ENCODE measurements around the gene GPRC5A.
"Not testable (repeated sequence)": the region's sequence is repeated elsewhere in the genome, so short reads cannot be mapped to it uniquely, and the experiment has no call there.

The GPRC5A gene

DNA sequence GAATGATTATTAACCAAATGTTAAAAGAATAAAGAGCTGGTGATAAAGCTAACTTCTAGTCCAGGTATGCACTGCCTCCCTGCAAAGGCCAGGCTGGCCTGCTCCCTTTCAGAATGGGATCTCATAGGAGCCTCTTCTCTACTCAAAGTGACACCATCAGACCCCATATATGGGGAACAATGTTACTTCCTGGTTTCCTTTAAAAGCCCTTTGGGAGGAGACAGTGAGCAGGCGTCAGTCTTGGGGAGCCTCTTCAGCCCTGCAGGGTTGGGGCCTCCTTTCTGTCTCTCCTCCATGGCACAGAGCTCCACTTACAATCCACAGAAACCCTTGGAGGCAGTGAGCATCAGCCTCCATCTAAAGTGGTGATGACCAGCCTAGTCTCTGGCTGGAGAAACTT is 17.3 kb upstream of the GPRC5A start:
- no peak for DNase-seq
- TF ChIP-seq CTCF (IDR thresholded peaks at IDR 0.05), result no peak
- Histone ChIP-seq H3K36me3 (no peaks in the 10 kb centered on the region), H3K27ac (no peak overlapping the region), H3K4me3 (no peak overlapping the region), H3K9me3 (no peaks in the 10 kb centered on the region), H3K4me1 (peaks cover 0 to 12% (median 5%) of the 10 kb centered on the region in 4 donors), H3K27me3 (no peaks in the 10 kb centered on the region)
- intact Hi-C loops (cut with DNase I; ENCODE audit: low total_unique reads), result no loop called here

- H3K27ac ChIP-seq; H3K36me3 ChIP-seq; H3K9me3 ChIP-seq; intact Hi-C loops (cut with DNase I; ENCODE audit: low total_unique reads); H3K27me3 ChIP-seq; DNase-seq; H3K4me3 ChIP-seq: not testable (repeated sequence)
- H3K4me1 ChIP-seq, result peaks cover 0 to 12% (median 5%) of the 10 kb centered on the region in 4 donors
Observed at GRCh38 chr12:12875301-12875700, 16.1 kb upstream of the GPRC5A start.

DNA sequence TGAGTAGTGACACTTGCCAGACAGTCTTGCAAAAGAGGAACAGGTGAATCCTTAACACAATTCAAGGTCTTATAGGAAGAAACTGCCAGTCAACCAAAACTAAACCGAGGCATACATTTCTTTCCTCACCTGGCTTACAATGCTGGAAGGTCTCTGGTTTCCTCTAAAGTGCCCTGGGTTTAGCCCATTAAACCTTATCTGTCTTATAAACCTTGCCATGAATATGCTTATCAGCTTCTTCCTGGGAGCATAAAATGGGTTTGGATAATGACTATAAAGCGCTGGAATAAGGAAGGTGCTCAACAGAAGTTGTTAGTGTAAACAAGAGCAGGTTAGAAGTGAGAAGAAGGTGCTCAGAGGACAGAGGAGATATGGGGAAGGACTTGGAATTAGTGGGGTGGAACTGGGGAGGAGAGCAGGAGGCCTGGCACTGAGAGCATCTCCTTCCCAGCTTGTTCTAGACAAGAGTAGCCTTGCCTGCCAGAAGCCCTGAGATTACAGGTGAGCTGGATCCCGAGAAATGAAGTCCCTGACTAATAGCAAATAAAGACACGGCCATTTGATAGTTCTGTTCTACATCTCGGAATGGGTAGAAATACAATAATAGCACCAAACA is 14.1 kb upstream of the GPRC5A start:
- Histone ChIP-seq H3K27me3 (no peaks in the 10 kb centered on the region), H3K4me1 (peaks cover 0 to 16% (median 5%) of the 10 kb centered on the region in 4 donors), H3K36me3 (no peaks in the 10 kb centered on the region), H3K27ac (peak overlapping the region; percentile 34 to 42), H3K4me3 (no peak overlapping the region), H3K9me3 (no peaks in the 10 kb centered on the region)
- intact Hi-C loops (cut with DNase I; ENCODE audit: low total_unique reads), result no loop called here
- TF ChIP-seq CTCF (IDR thresholded peaks at IDR 0.05), result no peak
- no peak for DNase-seq

GRCh38 chr12:12877781-12878455 is 13.4 kb upstream of the GPRC5A start:
- Histone ChIP-seq H3K27me3 (no peaks in the 10 kb centered on the region), H3K4me1 (peaks cover 0 to 16% (median 5%) of the 10 kb centered on the region in 4 donors), H3K9me3 (no peaks in the 10 kb centered on the region), H3K27ac (peak overlapping the region; percentile 34 to 42), H3K36me3 (no peaks in the 10 kb centered on the region), H3K4me3 (no peak overlapping the region)
- no peak for TF ChIP-seq CTCF (IDR thresholded peaks at IDR 0.05)
- no peak for DNase-seq
- intact Hi-C loops (cut with DNase I; ENCODE audit: low total_unique reads), result no loop called here

GRCh38 chr12:12880537-12880936 is 10.8 kb upstream of the GPRC5A start:
- no peak overlapping the region for H3K27ac ChIP-seq
- H3K36me3 ChIP-seq, result no peaks in the 10 kb centered on the region
- H3K4me1 ChIP-seq, result peaks cover 0 to 16% (median 5%) of the 10 kb centered on the region in 4 donors
- no peak for TF ChIP-seq CTCF (IDR thresholded peaks at IDR 0.05)
- DNase-seq, result no peak
- intact Hi-C loops (cut with DNase I; ENCODE audit: low total_unique reads), result loop anchor here (10.0 kb wide), 1 partner anchor 46 kb away; no protein-coding TSS in a partner anchor
- H3K27me3 ChIP-seq, result no peaks in the 10 kb centered on the region
- H3K9me3 ChIP-seq, result no peaks in the 10 kb centered on the region
- no peak overlapping the region for H3K4me3 ChIP-seq

GRCh38 chr12:12881151-12881909 is 10.0 kb upstream of the GPRC5A start:
- DNase-seq, result no peak
- Histone ChIP-seq H3K27me3 (no peaks in the 10 kb centered on the region), H3K27ac (no peak overlapping the region), H3K9me3 (no peaks in the 10 kb centered on the region), H3K36me3 (no peaks in the 10 kb centered on the region), H3K4me1 (peaks cover 0 to 16% (median 5%) of the 10 kb centered on the region in 4 donors), H3K4me3 (no peak overlapping the region)
- TF ChIP-seq CTCF (IDR thresholded peaks at IDR 0.05), result no peak
- intact Hi-C loops (cut with DNase I; ENCODE audit: low total_unique reads), result loop anchor here (10.0 kb wide), 1 partner anchor 47 kb away; no protein-coding TSS in a partner anchor

Data from tibial artery (tissue), 4 donors.